Bronchial epithelial cell (primary cell): Measurements from ENCODE around the gene BRD2. TPM values are rescaled to one million over a fixed set of nuclear protein-coding genes. Genes with fewer than 3 reads are reported as not detected.

ENCODE experiments used
- DNase-seq: peaks from one replicate; pipeline ENCODE4 v3.0.0-alpha.2; 2010; ENCODE audit warnings: low read depth
- FAIRE-seq: peaks from 2 replicates; lab custom pipeline; 2011; peaks lifted over from hg19 to GRCh38; lab: Jason Lieb, UNC
- H3K27me3 ChIP-seq: 2 replicates; pipeline ENCODE4 v1.5.1; 2011; ENCODE audit warnings: low read length; ENCODE audit not compliant: control insufficient read depth, insufficient read depth
- H3K36me3 ChIP-seq: 2 replicates; pipeline ENCODE4 v1.5.1; 2011; ENCODE audit warnings: low read length; ENCODE audit not compliant: control insufficient read depth, insufficient read depth
- H3K4me3 ChIP-seq: 2 replicates; pipeline ENCODE4 v1.5.1; 2011; ENCODE audit warnings: mild to moderate bottlenecking, low read depth, low read length, control low read depth
- total RNA-seq: library from RNA; depleted of rRNA; stranded (reverse); fragments of >200 nt; gene quantifications from 2 replicates; pipeline ENCODE4 v1.2.1, GENCODE V29; 2014
- TF ChIP-seq, protein P1 (sequence below): IDR thresholded peaks from 2 replicates; pipeline ENCODE4 v1.5.1; 2011; ENCODE audit warnings: mild to moderate bottlenecking, moderate library complexity, low read length, control low read depth, inconsistent platforms; ENCODE audit not compliant: insufficient read depth, severe bottlenecking

The BRD2 gene
- total RNA-seq, 1 donor from 2014 or later, result 57.1 TPM

DNA sequence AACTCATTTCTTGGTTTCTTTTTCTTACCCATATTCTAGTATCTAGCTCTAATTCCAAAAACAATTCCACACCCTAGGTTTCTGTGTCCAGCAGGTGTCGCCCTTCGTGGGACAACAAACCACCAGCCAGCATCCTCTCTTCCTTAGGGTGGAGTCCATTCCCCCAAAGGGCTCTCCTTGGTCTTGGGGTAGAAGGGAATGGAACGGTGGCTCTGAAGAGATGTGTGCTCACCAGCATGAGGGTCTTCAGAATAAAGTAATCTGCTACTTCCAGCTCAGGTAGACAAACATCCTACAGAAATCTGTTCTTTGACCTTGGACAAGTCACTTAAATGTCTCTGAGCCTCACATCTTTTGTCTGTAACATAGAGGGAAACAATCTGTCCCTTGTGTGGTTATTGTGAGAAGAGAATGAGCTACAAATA, 34.7 kb upstream of the BRD2 start:
- FAIRE-seq (no peak), DNase-seq (peak; percentile 63)
- H3K4me3 ChIP-seq, result no peak overlapping the region
- no peaks in the 10 kb centered on the region for H3K36me3 ChIP-seq
- H3K27me3 ChIP-seq, result peaks cover 10% of the 10 kb centered on the region
- TF ChIP-seq, protein P1, sequence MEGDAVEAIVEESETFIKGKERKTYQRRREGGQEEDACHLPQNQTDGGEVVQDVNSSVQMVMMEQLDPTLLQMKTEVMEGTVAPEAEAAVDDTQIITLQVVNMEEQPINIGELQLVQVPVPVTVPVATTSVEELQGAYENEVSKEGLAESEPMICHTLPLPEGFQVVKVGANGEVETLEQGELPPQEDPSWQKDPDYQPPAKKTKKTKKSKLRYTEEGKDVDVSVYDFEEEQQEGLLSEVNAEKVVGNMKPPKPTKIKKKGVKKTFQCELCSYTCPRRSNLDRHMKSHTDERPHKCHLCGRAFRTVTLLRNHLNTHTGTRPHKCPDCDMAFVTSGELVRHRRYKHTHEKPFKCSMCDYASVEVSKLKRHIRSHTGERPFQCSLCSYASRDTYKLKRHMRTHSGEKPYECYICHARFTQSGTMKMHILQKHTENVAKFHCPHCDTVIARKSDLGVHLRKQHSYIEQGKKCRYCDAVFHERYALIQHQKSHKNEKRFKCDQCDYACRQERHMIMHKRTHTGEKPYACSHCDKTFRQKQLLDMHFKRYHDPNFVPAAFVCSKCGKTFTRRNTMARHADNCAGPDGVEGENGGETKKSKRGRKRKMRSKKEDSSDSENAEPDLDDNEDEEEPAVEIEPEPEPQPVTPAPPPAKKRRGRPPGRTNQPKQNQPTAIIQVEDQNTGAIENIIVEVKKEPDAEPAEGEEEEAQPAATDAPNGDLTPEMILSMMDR, result peak; percentile 76

DNA sequence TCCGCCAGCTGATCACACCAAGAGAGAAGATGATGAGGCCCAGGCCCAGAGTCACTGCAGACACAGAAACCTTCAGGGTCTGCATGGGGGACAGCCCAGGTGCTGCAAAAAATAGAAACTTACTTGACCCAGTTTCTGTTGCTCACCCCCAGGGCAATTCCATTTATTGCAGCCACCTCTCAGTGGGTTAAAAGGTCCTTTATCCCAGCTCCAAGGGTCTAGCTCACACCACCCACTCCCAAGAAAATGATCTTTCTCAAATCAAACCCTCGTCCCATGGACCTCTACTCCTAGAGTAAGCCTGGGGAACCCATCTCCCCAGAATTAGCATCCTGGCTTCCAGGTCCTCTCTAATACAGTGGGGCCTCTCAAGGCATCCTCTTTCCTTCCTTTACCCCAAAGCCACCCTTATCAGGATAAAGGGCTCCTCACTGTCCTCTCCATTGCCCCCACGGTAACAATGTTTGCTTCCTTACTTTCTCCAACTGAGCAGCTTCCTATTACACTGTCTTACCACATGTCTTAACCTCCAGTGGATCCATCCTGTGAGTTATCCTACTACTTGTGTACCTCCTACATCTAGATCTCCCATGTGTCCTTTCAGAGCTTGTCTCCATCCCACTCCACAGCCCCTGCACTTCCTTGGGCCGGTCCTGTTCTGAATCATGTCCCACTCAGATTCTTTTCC, 32.7 kb upstream of the BRD2 start:
- DNase-seq (no peak), FAIRE-seq (no peak)
- Histone ChIP-seq H3K36me3 (no peaks in the 10 kb centered on the region), H3K4me3 (no peak overlapping the region), H3K27me3 (peaks cover 10% of the 10 kb centered on the region)
- TF ChIP-seq, protein P1, result no peak

DNA sequence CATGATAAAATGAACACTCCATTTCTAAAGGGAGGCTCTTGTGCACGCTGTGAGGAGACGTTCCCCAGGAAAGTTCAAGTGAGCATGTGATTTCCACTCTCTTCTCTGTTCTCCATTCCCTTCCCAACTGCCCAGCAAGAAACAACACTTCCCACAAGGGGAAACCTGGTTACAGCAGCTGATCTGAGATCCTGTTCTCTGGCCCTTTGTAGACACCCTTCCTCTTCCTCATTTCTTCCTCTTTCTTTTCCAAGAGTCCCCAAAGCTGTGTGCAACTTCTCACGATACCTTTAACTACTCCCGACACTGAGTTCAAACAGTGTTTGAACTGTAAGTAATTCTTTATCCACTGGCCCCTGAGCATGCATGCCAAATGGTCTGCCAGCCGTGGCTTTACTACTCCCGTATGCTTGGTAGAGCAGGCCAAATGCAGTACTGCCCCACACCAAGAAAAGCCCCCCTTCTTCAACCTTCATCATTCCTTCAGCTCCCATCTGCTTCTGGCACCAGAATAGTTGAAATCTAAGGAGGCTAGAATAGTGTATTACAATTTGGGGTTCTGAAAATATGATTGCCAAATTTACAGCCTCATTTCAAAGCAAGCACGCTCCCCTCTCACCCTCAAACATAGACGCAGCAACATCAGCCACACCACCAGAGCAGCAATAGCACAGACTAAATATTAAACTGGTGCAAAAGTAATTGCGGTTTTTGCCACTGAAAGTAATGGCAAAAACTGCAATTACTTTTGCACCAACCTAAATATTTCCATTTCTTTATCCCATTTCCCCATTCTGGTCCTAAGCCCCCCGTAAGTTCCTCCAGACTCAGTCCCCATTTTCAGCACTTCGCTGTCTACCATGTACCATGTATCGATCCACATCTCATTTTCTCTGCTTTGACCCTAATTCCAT, 31.9 kb upstream of the BRD2 start:
- TF ChIP-seq, protein P1, result no peak
- Histone ChIP-seq H3K36me3 (no peaks in the 10 kb centered on the region), H3K27me3 (peaks cover 10% of the 10 kb centered on the region), H3K4me3 (no peak overlapping the region)
- FAIRE-seq (no peak), DNase-seq (no peak)

DNA sequence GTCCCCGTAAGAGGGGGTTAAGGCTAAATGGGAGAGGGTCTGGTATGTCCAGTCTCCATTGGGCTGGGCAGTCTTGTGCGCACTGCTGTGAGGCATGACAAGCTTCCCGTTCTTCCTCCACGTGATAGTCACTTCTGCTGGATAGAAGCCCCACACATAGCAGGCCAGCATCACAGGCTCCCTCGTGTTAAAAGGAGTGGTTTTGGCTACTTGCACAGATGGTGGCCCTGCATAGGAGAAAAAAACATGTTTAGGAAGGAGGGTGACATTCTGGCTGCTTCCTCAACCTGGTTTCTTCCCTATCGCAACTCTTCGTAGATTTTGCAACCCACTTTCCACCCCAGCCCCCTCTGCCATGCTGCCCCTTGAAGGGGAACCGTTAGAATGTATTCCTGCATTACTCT, 31.2 kb upstream of the BRD2 start:
- FAIRE-seq (no peak), DNase-seq (no peak)
- H3K27me3 ChIP-seq, result peaks cover 10% of the 10 kb centered on the region
- TF ChIP-seq, protein P1, result no peak
- no peak overlapping the region for H3K4me3 ChIP-seq
- no peaks in the 10 kb centered on the region for H3K36me3 ChIP-seq

DNA sequence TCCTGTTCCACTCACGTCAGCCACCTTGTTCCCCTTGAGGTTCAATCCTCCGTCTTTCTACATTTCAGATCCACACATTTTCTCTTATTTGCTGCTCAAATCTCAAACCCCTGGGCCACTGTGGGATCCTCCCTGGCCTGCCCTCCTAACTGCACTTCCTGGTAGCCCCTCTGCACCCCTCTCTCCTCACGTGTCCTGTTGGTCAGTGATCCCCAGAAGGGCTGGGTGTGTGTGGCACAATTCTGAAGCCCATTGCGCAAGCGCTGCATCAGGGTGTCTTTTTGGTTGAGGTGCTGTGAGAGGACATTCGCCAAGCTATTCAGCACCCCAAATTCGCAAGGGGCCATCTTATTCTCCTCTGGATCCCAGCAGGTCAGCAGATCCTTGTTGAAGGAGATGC, 29.9 kb upstream of the BRD2 start:
- no peak overlapping the region for H3K4me3 ChIP-seq
- no peak for DNase-seq
- no peaks in the 10 kb centered on the region for H3K36me3 ChIP-seq
- peaks cover 10% of the 10 kb centered on the region for H3K27me3 ChIP-seq
- TF ChIP-seq, protein P1, result no peak
- FAIRE-seq, result no peak
